GM12801 (cell line): ENCODE measurements around the gene ROBO1.

Experiments
- TF ChIP-seq, protein P1 (sequence below): IDR thresholded peaks from one replicate; pipeline ENCODE4 v1.5.1; 2011; ENCODE audit warnings: control low read depth; ENCODE audit not compliant: insufficient read length; ENCODE audit errors: extremely low read depth

The ROBO1 gene

DNA sequence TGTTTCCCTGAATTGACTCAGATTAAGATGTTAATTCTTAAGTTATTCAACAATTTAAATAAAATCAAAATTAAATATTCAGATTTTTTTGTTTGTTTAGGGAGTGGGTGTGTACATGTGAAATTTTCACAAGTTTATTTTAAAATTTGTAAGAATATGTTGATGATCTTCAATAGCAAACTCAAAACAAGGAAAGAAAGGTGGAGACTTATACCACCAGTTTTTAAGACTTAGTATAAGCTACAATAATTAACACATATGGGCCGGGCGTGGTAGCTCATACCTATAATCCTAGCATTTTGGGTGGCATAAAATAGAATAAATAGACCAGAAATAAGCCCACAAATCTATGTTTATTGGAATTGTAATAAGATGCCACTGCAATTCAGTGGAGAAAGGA is 1084.5 kb downstream of the ROBO1 start:
- TF ChIP-seq, protein P1, sequence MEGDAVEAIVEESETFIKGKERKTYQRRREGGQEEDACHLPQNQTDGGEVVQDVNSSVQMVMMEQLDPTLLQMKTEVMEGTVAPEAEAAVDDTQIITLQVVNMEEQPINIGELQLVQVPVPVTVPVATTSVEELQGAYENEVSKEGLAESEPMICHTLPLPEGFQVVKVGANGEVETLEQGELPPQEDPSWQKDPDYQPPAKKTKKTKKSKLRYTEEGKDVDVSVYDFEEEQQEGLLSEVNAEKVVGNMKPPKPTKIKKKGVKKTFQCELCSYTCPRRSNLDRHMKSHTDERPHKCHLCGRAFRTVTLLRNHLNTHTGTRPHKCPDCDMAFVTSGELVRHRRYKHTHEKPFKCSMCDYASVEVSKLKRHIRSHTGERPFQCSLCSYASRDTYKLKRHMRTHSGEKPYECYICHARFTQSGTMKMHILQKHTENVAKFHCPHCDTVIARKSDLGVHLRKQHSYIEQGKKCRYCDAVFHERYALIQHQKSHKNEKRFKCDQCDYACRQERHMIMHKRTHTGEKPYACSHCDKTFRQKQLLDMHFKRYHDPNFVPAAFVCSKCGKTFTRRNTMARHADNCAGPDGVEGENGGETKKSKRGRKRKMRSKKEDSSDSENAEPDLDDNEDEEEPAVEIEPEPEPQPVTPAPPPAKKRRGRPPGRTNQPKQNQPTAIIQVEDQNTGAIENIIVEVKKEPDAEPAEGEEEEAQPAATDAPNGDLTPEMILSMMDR = no peak

DNA sequence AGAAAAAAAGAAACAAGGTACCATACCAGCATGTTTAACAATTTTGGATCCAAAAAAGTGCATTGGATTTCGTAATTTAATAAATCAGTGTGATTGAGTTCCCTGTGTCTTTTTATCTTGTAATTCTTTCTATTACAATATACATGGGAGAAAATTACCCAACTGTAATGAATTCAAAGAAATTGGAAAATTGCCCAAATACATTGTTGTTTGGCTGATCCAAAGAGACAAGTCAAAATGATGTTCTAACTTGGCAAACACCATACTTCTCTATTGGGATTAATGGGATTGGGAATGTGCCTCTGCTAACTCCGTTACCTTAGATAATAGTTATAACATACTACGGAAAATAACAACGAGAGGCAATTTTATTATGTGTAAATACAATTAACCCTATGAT is 1097.1 kb downstream of the ROBO1 start:
- TF ChIP-seq, protein P1 = no peak

DNA sequence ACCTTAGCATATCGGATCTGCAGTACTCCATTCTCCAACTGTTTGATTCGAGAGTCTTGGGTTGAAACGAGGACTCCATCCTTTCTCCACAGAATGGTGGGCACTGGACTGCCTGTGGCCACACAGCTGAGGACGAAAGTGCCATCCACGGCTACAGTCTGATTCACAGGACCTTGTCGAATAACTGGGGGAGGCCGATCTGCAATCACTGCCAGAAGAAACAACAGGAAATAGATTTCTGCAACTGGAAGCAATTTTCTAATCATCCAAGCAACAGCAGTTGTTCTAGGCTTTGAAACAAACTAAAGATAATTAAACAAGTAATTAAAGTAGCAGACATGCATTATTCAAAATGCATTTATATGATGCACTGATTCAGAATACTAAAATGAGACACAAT is 1097.7 kb downstream of the ROBO1 start:
- TF ChIP-seq, protein P1 = no peak

- TF ChIP-seq, protein P1 = no peak
These were observed 1099.5 kb downstream of the ROBO1 start for GRCh38 chr3:78668302-78668701.

DNA sequence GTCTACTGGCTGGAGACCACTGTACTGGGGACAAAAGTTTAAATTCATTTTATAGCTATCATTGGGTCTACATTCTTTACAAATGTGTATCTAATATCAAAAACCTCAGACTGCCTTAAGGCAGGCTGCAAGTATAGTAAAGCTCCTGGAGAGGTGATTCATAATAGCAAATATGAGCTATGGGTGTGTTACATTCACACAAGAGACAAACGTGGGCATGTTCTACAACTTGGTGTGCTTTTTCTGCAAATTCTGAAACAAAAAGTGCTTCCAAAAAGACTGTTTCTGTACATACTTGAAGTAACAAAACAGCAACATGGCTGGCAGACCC is 1101.4 kb downstream of the ROBO1 start:
- TF ChIP-seq, protein P1 = no peak

DNA sequence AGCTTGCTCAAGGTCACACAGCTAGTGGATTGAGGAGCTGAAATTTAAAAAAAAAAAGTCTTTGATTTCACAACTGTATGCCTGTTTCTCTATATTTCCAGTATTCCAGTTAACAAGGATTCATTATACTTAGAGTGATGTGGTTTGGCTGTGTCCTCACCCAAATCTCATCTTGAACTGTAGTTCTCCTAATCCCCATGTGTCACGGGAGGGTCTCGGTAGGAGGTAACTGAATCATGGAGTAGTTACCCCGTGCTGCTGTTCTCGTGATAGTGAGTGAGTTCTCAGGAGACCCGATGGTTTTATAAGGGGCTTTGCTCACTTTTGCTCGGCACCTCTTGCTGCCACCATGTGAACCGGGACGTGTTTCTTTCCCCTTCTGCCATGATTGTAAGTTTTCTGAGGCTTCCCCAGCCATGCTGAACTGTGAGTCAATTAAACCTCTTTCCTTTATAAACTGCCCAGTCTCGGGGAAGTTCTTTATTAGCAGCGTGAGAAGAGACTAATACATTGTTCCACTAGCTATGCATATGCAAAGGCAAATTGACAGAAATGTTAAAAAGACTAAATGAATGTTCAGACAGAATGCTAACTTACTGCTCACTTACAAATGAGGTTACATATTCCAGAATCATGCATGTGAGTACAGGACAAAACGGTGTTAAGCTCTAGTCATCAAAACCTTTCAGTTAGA is 1101.9 kb downstream of the ROBO1 start:
- TF ChIP-seq, protein P1 = no peak

- TF ChIP-seq, protein P1 = no peak
These were observed 1102.7 kb downstream of the ROBO1 start for GRCh38 chr3:78665101-78665500.

GRCh38 chr3:78660957-78661356 is 1106.8 kb downstream of the ROBO1 start:
- TF ChIP-seq, protein P1 = no peak
